ENCODE results near the gene COL4A2.

The COL4A2 gene

DNA sequence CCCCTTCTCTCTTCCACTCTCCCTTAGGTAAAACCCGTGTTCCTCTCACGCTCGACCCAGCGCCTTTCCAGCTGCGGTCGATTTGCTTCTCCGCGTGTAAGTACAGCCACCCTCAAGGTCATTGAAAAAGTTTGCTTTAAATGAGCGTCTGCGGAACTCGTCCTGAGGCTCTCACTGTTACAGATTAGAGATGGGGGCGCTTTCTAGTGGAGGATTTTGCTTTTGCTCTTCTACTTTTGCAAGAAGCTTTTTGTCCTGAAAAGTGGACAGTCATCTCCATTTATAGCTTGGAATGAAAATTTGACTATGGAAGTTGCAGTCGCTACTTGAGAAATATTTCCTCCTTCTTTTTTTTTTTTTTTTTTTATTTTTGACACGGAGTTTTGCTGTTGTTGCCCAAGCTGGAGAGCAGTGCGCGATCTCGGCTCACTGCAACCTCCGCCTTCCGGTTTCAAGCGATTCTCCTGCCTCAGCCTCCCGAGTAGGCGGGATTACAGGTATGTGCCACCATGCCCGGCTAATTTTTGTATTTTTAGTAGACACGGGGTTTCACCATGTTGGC is 255.0 kb downstream of the COL4A2 start:
- DNase-seq (ENCODE audit: low read depth): no peak

Data from HS-27A (cell line).